Measurements from ENCODE around the gene PNLIPRP1.

DNA sequence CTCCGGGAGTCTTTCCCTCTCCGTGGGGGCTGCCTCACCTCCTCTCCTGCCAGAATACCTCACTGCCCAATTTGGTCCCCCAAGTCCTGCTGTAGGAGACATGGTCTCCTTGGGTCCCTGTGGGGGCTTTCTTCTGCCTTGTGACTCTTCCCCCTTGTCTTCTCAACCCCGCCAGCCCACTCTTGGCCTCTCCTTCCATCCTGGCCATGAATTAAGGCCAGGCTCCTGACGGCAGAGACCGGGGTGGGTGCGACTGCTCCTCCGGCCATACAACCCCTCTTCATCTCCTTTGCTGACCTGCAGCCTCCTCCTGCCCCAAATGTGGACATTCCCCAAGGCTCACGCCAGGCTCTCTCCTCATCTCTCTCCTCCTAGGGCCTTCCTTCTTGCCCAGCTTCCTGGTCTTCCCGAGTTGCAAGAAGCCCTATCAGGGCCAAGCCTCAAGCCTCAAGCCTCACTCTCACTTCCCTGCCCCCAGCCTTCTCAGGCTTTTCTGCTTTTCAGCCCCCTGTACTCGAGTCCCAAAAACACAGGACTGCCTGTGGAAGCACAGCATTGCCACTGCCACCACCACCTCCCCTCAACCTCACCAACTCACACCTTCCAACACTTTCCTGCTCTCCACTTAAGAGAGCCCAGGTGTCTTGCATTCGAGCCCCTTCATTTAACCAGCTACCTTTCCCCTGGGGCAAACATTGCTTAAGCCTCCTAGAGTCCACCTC lies 31.3 kb downstream of the PNLIPRP1 start:
- TF ChIP-seq, protein P1, sequence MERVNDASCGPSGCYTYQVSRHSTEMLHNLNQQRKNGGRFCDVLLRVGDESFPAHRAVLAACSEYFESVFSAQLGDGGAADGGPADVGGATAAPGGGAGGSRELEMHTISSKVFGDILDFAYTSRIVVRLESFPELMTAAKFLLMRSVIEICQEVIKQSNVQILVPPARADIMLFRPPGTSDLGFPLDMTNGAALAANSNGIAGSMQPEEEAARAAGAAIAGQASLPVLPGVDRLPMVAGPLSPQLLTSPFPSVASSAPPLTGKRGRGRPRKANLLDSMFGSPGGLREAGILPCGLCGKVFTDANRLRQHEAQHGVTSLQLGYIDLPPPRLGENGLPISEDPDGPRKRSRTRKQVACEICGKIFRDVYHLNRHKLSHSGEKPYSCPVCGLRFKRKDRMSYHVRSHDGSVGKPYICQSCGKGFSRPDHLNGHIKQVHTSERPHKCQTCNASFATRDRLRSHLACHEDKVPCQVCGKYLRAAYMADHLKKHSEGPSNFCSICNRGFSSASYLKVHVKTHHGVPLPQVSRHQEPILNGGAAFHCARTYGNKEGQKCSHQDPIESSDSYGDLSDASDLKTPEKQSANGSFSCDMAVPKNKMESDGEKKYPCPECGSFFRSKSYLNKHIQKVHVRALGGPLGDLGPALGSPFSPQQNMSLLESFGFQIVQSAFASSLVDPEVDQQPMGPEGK (CRISPR knock-in tag; IDR thresholded peaks at IDR 0.05; ENCODE audit: borderline replicate concordance): no peak
- TF ChIP-seq, protein P2, sequence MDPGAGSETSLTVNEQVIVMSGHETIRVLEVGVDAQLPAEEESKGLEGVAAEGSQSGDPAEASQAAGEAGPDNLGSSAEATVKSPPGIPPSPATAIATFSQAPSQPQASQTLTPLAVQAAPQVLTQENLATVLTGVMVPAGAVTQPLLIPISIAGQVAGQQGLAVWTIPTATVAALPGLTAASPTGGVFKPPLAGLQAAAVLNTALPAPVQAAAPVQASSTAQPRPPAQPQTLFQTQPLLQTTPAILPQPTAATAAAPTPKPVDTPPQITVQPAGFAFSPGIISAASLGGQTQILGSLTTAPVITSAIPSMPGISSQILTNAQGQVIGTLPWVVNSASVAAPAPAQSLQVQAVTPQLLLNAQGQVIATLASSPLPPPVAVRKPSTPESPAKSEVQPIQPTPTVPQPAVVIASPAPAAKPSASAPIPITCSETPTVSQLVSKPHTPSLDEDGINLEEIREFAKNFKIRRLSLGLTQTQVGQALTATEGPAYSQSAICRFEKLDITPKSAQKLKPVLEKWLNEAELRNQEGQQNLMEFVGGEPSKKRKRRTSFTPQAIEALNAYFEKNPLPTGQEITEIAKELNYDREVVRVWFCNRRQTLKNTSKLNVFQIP (CRISPR knock-in tag; IDR thresholded peaks at IDR 0.05; ENCODE audit: borderline replicate concordance, low read depth): no peak
- TF ChIP-seq TCF4 (CRISPR knock-in tag; IDR thresholded peaks at IDR 0.05; ENCODE audit: borderline replicate concordance): no peak
- no peak for TF ChIP-seq ARNTL (CRISPR knock-in tag; IDR thresholded peaks at IDR 0.05; ENCODE audit: borderline replicate concordance, low read depth)
- no peak for TF ChIP-seq RARB (CRISPR knock-in tag; IDR thresholded peaks at IDR 0.05)
- TF ChIP-seq TOX (CRISPR knock-in tag; IDR thresholded peaks at IDR 0.05; ENCODE audit: borderline replicate concordance): no peak
- TF ChIP-seq, protein P3, sequence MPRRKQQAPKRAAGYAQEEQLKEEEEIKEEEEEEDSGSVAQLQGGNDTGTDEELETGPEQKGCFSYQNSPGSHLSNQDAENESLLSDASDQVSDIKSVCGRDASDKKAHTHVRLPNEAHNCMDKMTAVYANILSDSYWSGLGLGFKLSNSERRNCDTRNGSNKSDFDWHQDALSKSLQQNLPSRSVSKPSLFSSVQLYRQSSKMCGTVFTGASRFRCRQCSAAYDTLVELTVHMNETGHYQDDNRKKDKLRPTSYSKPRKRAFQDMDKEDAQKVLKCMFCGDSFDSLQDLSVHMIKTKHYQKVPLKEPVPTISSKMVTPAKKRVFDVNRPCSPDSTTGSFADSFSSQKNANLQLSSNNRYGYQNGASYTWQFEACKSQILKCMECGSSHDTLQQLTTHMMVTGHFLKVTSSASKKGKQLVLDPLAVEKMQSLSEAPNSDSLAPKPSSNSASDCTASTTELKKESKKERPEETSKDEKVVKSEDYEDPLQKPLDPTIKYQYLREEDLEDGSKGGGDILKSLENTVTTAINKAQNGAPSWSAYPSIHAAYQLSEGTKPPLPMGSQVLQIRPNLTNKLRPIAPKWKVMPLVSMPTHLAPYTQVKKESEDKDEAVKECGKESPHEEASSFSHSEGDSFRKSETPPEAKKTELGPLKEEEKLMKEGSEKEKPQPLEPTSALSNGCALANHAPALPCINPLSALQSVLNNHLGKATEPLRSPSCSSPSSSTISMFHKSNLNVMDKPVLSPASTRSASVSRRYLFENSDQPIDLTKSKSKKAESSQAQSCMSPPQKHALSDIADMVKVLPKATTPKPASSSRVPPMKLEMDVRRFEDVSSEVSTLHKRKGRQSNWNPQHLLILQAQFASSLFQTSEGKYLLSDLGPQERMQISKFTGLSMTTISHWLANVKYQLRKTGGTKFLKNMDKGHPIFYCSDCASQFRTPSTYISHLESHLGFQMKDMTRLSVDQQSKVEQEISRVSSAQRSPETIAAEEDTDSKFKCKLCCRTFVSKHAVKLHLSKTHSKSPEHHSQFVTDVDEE (CRISPR knock-in tag; IDR thresholded peaks at IDR 0.05): no peak
- TF ChIP-seq, protein P4, sequence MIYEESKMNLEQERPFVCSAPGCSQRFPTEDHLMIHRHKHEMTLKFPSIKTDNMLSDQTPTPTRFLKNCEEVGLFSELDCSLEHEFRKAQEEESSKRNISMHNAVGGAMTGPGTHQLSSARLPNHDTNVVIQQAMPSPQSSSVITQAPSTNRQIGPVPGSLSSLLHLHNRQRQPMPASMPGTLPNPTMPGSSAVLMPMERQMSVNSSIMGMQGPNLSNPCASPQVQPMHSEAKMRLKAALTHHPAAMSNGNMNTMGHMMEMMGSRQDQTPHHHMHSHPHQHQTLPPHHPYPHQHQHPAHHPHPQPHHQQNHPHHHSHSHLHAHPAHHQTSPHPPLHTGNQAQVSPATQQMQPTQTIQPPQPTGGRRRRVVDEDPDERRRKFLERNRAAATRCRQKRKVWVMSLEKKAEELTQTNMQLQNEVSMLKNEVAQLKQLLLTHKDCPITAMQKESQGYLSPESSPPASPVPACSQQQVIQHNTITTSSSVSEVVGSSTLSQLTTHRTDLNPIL (CRISPR knock-in tag; IDR thresholded peaks at IDR 0.05; ENCODE audit: low read depth): no peak
- TF ChIP-seq CSDC2 (CRISPR knock-in tag; IDR thresholded peaks at IDR 0.05): no peak
- TF ChIP-seq BACH2 (CRISPR knock-in tag; IDR thresholded peaks at IDR 0.05; ENCODE audit: borderline replicate concordance): no peak
- TF ChIP-seq ISL1 (CRISPR knock-in tag; IDR thresholded peaks at IDR 0.05): no peak

Data from SK-N-SH treated with all-trans-retinoic acid at 6 μM for 48 hours (cell line).